Thyroid gland (tissue), 4 donors: ENCODE measurements around the gene KCNE4. TPM values are rescaled to one million over a fixed set of nuclear protein-coding genes. Genes with fewer than 3 reads are reported as not detected.

Experiments used
- DNase-seq, 2 donors: peaks; one replicate each; pipeline ENCODE4 v3.0.0-alpha.2; 2019
- H3K27ac ChIP-seq, 3 donors: fragments of 200-600 bp; sonication (generic); 1 replicate in 2 of 3; 2 replicates in 1 of 3; pipeline ENCODE4 v1.5.1; 2016 to 2019; ENCODE audit warnings: mild to moderate bottlenecking in 1 of 3, moderate library complexity in 1 of 3
- H3K27me3 ChIP-seq: fragments of 200-600 bp; sonication (generic); one replicate; pipeline ENCODE4 v1.5.1; 2019
- H3K36me3 ChIP-seq, 2 donors: fragments of 200-600 bp; sonication (generic); one replicate each; pipeline ENCODE4 v1.5.1; 2016 to 2019
- H3K4me1 ChIP-seq, 2 donors: fragments of 200-600 bp; sonication (generic); one replicate each; pipeline ENCODE4 v1.5.1; 2017 to 2019
- H3K4me3 ChIP-seq, 3 donors: fragments of 200-600 bp; sonication (generic); replicated peaks in 1 of 3; 1 replicate in 2 of 3; 2 replicates in 1 of 3; pipeline ENCODE4 v1.5.1; 2016; ENCODE audit warnings: mild to moderate bottlenecking in 1 of 3
- H3K9me3 ChIP-seq: fragments of 200-600 bp; sonication (generic); one replicate; pipeline ENCODE4 v1.5.1; 2017
- CTCF ChIP-seq, 6 experiments: fragments of 200-600 bp in 3 of 6; fragments of 450-650 bp in 3 of 6; sonication (generic) in 3 of 6; IDR thresholded peaks; one replicate each; pipeline ENCODE4 v1.5.1; 2016 to 2019; ENCODE audit warnings: antibody characterized with exemption in 6 of 6, mild to moderate bottlenecking in 2 of 6, inconsistent platforms in 1 of 6, moderate library complexity in 1 of 6
- POLR2A ChIP-seq, 2 donors: fragments of 450-650 bp; IDR thresholded peaks; one replicate each; pipeline ENCODE4 v1.6.1; 2017; ENCODE audit warnings: antibody characterized with exemption in 2 of 2, mild to moderate bottlenecking in 2 of 2, moderate library complexity in 1 of 2
- WGBS, 2 donors: methylation state at CpG; one replicate each; pipeline ENCODE4 v1.1.5; 2017; 5-methylcytosine and 5-hydroxymethylcytosine counted together
- intact Hi-C: fragments of 100-400 bp; cut with DNase I; formaldehyde crosslinking; loops from one replicate; pipeline ENCODE4 v1.15.1; 2023
- total RNA-seq, 4 donors: library from RNA; depleted of rRNA; stranded (reverse); fragments of >200 nt; gene quantifications; one replicate each; pipeline ENCODE4 v1.2.3, GENCODE V29; 2016

The KCNE4 gene
- total RNA-seq, 4 donors from 2014 or later = 7.8 to 19.6 (median 18.4) TPM

- Histone ChIP-seq H3K9me3 (no peaks in the 10 kb centered on the region), H3K4me1 (peaks cover 25 to 33% of the 10 kb centered on the region in 2 donors), H3K27me3 (no peaks in the 10 kb centered on the region), H3K4me3 (no peak overlapping the region), H3K27ac (no peak overlapping the region), H3K36me3 (no peaks in the 10 kb centered on the region)
- 94 to 98% methylated on average over 4 of the region's 4 CpGs for WGBS, 2 donors
- DNase-seq = no peak
- TF ChIP-seq POLR2A (IDR thresholded peaks at IDR 0.05) (no peak), CTCF (IDR thresholded peaks at IDR 0.05) (no peak)
- intact Hi-C loops = no loop called here
Observed at GRCh38 chr2:223060201-223060825, 8.3 kb downstream of the KCNE4 start.

DNA sequence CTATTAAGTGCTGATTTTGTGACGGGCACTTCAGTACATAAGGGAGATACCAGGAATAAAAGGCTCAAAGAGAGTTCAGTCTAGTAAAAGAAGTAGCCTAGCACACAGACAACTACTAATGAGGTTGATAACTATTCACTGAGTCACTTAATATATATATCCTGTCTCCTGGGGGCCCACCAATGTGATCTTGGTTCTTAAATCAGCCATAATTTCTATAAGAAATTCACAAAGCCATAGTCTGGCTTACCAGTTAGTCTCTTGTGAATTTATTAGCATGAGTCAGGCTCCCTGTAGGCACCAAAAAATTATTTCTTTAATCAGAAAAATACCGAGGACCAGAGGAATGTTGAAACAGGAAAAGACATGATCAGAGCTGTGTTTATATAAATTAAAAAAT is 10.4 kb downstream of the KCNE4 start:
- DNase-seq = no peak
- Histone ChIP-seq H3K27me3 (no peaks in the 10 kb centered on the region), H3K27ac (peak overlapping the region in 1 of 3 donors; percentile 14), H3K4me1 (peaks cover 5 to 14% of the 10 kb centered on the region in 2 donors), H3K9me3 (no peaks in the 10 kb centered on the region), H3K4me3 (no peak overlapping the region), H3K36me3 (no peaks in the 10 kb centered on the region)
- intact Hi-C loops = no loop called here
- 70 to 75% methylated on average over 2 of the region's 2 CpGs for WGBS, 2 donors
- TF ChIP-seq CTCF (IDR thresholded peaks at IDR 0.05) (no peak), POLR2A (IDR thresholded peaks at IDR 0.05) (no peak)

DNA sequence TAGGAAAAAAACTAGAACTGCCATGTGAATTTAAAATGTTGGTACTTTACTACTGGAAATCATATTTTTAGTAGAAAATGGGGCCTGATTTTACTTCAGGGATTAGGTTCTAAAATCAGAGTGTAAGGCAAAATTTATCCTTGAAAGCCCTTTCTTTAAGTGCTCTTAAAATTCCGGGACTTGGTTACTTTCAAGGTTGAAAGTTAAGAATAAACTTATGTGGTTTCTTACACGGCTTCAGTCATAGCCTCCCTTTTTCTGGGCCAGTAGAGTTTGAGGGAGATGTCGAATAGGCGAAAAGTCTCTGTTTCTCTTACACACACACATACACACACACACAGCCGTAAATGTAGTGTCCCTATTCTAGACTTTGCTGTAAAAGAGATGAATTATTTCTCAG is 13.1 kb downstream of the KCNE4 start:
- Histone ChIP-seq H3K36me3 (no peaks in the 10 kb centered on the region), H3K9me3 (no peaks in the 10 kb centered on the region), H3K27me3 (no peaks in the 10 kb centered on the region), H3K27ac (peak overlapping the region in 2 of 3 donors; percentile 9 to 26), H3K4me3 (no peak overlapping the region), H3K4me1 (peaks cover 0 to 10% of the 10 kb centered on the region in 2 donors)
- WGBS, 2 donors = 38 to 48% methylated on average over 5 of the region's 5 CpGs
- no peak for TF ChIP-seq POLR2A (IDR thresholded peaks at IDR 0.05)
- TF ChIP-seq CTCF (IDR thresholded peaks at IDR 0.05) = no peak
- intact Hi-C loops = no loop called here
- DNase-seq = no peak

GRCh38 chr2:223066721-223067120 is 14.7 kb downstream of the KCNE4 start:
- intact Hi-C loops = no loop called here
- no peak overlapping the region for H3K27ac ChIP-seq
- 90 to 94% methylated on average over 5 of the region's 5 CpGs for WGBS, 2 donors
- TF ChIP-seq POLR2A (IDR thresholded peaks at IDR 0.05) (no peak), CTCF (IDR thresholded peaks at IDR 0.05) (no peak)
- no peaks in the 10 kb centered on the region for H3K36me3 ChIP-seq
- no peak for DNase-seq
- no peak overlapping the region for H3K4me3 ChIP-seq
- peaks cover 0 to 6% of the 10 kb centered on the region in 2 donors for H3K4me1 ChIP-seq
- H3K27me3 ChIP-seq = no peaks in the 10 kb centered on the region
- no peaks in the 10 kb centered on the region for H3K9me3 ChIP-seq

DNA sequence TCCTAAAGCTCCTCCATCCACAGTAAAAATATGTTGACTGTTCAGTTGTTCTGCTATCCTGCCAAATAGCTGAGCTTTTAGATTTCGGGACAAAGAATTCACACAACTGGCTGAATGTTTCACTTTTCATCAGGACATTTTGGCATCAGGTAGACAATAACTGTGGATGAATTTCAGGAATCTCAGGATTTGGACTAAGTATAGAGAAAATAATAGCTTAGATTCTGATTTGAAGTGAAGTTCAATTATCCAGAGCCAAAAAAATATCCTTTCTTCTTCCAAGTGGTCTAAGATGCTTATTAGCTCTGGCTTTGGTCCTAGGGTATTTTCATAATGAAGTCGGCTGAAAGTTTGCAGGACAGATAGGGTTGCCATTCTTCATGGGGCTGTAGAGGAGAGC is 16.1 kb downstream of the KCNE4 start:
- TF ChIP-seq POLR2A (IDR thresholded peaks at IDR 0.05) (no peak), CTCF (IDR thresholded peaks at IDR 0.05) (no peak)
- WGBS, 2 donors = 66 to 86% methylated on average over 2 of the region's 2 CpGs
- H3K27ac ChIP-seq = no peak overlapping the region
- H3K36me3 ChIP-seq = no peaks in the 10 kb centered on the region
- H3K4me3 ChIP-seq = no peak overlapping the region
- no peak for DNase-seq
- no peaks in the 10 kb centered on the region for H3K4me1 ChIP-seq
- H3K9me3 ChIP-seq = no peaks in the 10 kb centered on the region
- intact Hi-C loops = no loop called here
- H3K27me3 ChIP-seq = no peaks in the 10 kb centered on the region
